GM19455 (cell line): ENCODE data around the gene PRKN.

Source experiments
- ATAC-seq: cut with Tn5 transposase; IDR thresholded peaks from one replicate; pipeline ENCODE4 v1.9.1; 2021; ENCODE audit not compliant: unreplicated experiment

Gene PRKN

GRCh38 chr6:162331911-162332310 is 395.7 kb downstream of the PRKN start:
- ATAC-seq, result no peak

GRCh38 chr6:162325826-162326225 is 401.7 kb downstream of the PRKN start:
- ATAC-seq, result no peak

DNA sequence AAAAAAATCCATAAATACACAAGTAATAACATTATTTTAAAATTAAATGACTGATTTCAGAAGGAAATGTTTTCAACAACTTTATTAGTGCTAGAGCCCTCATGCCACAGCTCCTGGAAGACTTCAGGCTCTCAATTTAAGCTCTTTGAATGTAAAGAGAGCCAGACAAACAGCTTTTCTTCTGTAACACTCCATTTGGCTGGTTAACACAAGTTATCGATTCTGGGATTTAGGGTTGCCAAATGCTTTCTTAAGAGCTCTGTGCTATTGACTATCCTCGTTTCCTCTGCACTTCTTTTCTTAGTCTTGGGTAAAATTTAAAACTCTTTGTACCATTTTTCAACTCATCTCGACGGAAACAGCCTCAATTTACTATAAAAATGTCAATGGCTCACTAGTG is 402.5 kb downstream of the PRKN start:
- no peak for ATAC-seq

- ATAC-seq, result no peak
Measured at GRCh38 chr6:162315291-162315690, 412.3 kb downstream of the PRKN start.

GRCh38 chr6:162313922-162314660 is 413.5 kb downstream of the PRKN start:
- no peak for ATAC-seq

GRCh38 chr6:162307865-162308264 is 419.7 kb downstream of the PRKN start:
- ATAC-seq, result no peak

GRCh38 chr6:162306616-162307015 is 420.9 kb downstream of the PRKN start:
- no peak for ATAC-seq

GRCh38 chr6:162301128-162301527 is 426.4 kb downstream of the PRKN start:
- ATAC-seq, result no peak

DNA sequence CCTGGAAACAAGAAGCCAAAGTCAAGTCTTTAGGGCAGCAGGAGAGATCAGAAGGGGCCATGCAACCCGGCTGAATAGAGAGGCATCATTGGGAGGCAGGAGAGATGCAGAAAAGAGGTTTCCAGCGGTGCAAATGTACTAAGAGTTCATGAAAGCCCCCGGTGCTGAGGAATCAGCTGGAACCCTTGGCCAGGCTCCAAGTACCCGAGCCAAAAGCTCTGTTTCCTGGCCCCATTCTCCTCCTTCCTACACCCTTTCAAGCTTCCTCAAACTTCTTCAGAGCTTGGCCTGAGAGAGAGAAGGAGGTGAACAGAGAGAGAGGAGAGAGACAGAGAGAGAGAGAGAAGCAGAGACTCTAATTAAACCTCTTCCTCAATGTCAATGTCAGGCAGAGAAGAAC is 433.5 kb downstream of the PRKN start:
- no peak for ATAC-seq

- no peak for ATAC-seq
Measured at GRCh38 chr6:162292915-162293314, 434.7 kb downstream of the PRKN start.

DNA sequence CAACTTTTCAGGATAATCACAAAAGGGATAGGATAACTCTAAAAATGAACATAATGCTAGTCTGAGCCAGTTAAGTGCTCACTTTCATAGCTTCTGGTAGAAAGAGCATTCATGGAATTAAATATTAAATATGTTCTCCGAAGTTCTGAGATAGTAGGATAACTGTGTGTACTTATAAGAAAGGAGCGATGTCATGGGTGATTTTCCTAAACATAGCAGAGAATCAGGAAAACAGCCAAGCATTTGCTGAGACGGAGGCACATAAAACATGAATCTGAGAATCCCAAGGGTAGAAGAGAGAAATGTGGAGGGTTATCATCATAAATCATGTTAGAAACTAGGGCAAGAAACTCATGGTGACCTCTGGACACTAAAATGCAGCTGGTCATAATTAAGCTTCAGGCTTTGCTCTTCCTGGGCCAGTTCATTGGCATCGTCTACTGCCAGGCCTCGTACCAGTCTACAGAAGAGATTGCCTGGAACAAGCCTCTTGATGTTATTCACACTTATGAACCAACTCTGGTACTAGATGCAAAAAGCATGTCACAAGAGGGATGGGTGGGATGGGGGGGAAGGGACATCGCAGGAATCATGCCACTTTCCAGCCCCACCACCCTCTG is 436.6 kb downstream of the PRKN start:
- ATAC-seq, result no peak

GRCh38 chr6:162289972-162290371 is 437.6 kb downstream of the PRKN start:
- ATAC-seq, result no peak

DNA sequence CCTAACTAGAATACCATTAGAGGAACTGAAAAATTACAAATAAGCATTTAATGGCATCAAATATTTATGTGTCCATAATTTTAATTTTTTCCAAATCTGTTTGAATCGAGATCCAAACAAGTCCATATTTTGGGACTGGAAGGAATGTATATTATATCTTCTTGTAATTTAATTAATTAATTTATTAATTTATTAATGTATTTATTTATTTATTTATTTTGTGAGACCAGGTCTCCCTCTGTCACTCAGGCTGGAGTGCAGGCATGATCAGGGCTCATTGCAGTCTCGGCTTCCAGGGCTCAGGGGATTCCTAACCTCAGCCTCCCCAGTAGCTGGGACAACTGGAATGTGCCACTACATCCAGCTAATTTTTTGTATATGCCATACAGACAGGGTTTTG is 453.6 kb downstream of the PRKN start:
- ATAC-seq, result no peak

GRCh38 chr6:162271922-162272321 is 455.6 kb downstream of the PRKN start:
- no peak for ATAC-seq

GRCh38 chr6:162270966-162271365 is 456.6 kb downstream of the PRKN start:
- ATAC-seq, result no peak

GRCh38 chr6:162267641-162268040 is 459.9 kb downstream of the PRKN start:
- no peak for ATAC-seq

GRCh38 chr6:162267126-162267525 is 460.4 kb downstream of the PRKN start:
- no peak for ATAC-seq

GRCh38 chr6:162264581-162264980 is 463.0 kb downstream of the PRKN start:
- ATAC-seq, result no peak

GRCh38 chr6:162262466-162263196 is 464.9 kb downstream of the PRKN start:
- ATAC-seq, result no peak

- ATAC-seq, result no peak
Measured at GRCh38 chr6:162261598-162261997, 466.0 kb downstream of the PRKN start.

GRCh38 chr6:162260027-162260426 is 467.5 kb downstream of the PRKN start:
- ATAC-seq, result no peak

- no peak for ATAC-seq
Measured at GRCh38 chr6:162258647-162259046, 468.9 kb downstream of the PRKN start.
